ENCODE results near the gene CALCR.

Gene CALCR

DNA sequence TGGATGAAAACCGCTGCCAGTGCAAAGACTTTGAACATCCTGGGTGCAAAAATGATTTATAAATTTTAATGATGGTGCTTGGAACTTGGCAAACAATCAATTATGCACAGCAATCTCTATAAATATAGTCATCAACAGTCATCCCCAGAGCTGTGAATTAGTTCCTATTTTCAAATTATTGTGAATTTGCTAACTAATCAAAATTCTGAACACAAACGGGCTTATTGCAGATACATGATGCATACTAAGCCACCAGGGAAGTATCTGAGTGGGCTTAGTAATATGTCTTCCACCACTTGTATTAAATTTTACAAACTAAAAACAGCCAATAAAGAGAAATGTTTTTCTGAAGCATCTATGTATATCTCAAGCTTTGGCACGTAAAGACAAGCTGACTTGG, 165.2 kb downstream of the CALCR start:
- no peak for TF ChIP-seq ZFX (IDR thresholded peaks at IDR 0.05)
- TF ChIP-seq CTCF (conservative IDR thresholded peaks at IDR 0.05): no peak

DNA sequence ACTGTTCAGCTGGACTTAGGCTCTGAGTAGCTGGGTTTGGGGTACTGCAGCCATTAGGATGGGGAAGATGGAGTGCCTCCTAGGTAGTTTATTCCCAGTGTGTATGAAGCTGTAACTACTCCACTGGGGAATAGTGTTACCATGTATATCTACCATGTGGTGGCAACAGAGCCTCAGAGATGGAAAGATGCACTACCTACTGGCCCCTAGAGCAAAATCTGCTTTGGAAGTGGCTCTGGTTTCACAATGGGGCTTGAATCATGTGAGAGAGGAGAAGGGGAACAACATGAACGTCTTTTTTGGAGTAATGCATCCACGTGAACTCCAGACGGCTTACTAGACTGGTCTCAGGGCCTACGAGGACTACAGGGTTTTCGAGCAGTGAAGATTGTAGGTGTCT, 167.3 kb downstream of the CALCR start:
- no peak overlapping the region for H3K27ac ChIP-seq
- TF ChIP-seq ZFX (IDR thresholded peaks at IDR 0.05): no peak
- TF ChIP-seq CTCF (conservative IDR thresholded peaks at IDR 0.05): no peak

More for the DNA sequence above, 165.2 kb downstream of the CALCR start:
- no peak overlapping the region for H3K27ac ChIP-seq

DNA sequence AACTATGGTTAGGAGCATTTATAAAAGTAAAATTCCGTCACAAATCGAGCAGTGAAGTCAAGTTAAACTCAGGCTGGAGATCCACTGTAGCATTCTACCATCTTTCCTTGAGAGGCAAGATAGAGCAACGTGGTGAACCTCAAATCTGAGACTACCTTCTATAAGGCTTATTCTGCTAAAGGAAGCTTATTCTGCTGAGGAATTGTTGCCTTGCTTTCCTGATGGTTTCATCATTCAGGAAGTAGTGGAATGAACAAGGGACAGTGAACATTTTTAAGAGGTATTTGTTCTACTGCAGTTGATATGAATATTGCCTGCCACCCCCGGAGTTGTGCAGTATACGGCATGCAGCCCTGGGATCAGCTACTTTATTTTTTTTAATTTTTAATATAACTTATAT, 171.6 kb downstream of the CALCR start:
- TF ChIP-seq ZFX (IDR thresholded peaks at IDR 0.05) (no peak), CTCF (conservative IDR thresholded peaks at IDR 0.05) (no peak)
- H3K27ac ChIP-seq: no peak overlapping the region

GRCh38 chr7:93399642-93400041, 174.9 kb downstream of the CALCR start:
- TF ChIP-seq CTCF (conservative IDR thresholded peaks at IDR 0.05) (no peak), ZFX (IDR thresholded peaks at IDR 0.05) (no peak)
- H3K27ac ChIP-seq: no peak overlapping the region

GRCh38 chr7:93392984-93393383, 181.5 kb downstream of the CALCR start:
- no peak overlapping the region for H3K27ac ChIP-seq
- TF ChIP-seq ZFX (IDR thresholded peaks at IDR 0.05) (no peak), CTCF (conservative IDR thresholded peaks at IDR 0.05) (no peak)

DNA sequence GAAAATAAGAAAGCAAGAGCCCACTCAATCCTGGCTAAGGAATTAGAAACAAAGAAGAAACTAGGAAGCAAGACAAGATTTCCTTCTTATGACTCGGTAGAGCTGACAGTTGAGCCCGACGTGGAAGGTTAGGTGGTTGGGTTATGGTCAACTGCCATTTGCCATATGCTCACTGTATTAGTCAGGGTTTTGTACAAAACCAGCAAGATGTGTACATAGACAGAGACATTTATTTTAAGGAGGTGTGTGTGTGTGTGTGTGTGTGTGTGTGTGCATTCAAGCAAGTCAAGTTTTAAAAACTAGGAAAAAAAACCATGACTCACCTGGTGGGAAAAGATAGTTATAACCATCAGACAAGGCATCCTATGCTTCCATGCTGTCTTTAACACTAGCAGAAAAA, 183.9 kb downstream of the CALCR start:
- no peak for TF ChIP-seq ZFX (IDR thresholded peaks at IDR 0.05)
- TF ChIP-seq CTCF (conservative IDR thresholded peaks at IDR 0.05): no peak
- H3K27ac ChIP-seq: no peak overlapping the region

DNA sequence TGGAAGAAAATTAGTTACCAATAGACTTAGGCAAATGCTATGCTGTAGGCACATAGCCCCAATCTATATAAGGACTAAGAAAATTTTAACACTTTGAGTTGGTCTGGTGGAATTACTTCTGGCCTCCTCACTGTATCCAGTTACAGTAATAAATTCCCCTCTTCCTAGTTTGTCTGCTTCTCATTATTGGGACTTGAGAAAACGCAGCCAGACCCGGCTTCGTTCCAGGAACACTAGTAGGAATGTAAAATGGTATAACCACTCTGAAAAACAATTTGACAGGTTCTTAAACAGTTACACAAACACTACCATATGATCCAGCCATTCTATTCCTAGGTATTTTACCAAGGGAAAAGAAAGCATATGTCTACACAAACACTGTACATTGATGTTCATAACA, 192.2 kb downstream of the CALCR start:
- no peak for TF ChIP-seq ZFX (IDR thresholded peaks at IDR 0.05)
- no peak for TF ChIP-seq CTCF (conservative IDR thresholded peaks at IDR 0.05)
- H3K27ac ChIP-seq: no peak overlapping the region

Measured in C4-2B (cell line).